ENCODE results near the gene CLK4.

GRCh38 chr5:178606269-178606668 lies 20.6 kb downstream of the CLK4 start:
- TF ChIP-seq POLR2A (IDR thresholded peaks at IDR 0.05), result no peak
- no peak for TF ChIP-seq CTCF (IDR thresholded peaks at IDR 0.05)
